Measurements from ENCODE around the gene MNX1.

Gene MNX1

GRCh38 chr7:156998988-156999957, 11.2 kb downstream of the MNX1 start:
- H3K4me3 ChIP-seq (ENCODE audit: low read depth, low read length) = no peak overlapping the region
- H3K27me3 ChIP-seq = peaks cover 72% of the 10 kb centered on the region
- TF ChIP-seq CTCF (IDR thresholded peaks at IDR 0.05; ENCODE audit: low read depth, low read length) = no peak
- peaks cover 8% of the 10 kb centered on the region; the same call in 1 of the 2 replicates for H3K4me1 ChIP-seq
- no peak for DNase-seq
- H3K9me3 ChIP-seq = no peaks in the 10 kb centered on the region
- no peaks in the 10 kb centered on the region for H3K36me3 ChIP-seq

- H3K36me3 ChIP-seq = no peaks in the 10 kb centered on the region
- peaks cover 36% of the 10 kb centered on the region for H3K27me3 ChIP-seq
- no peak overlapping the region for H3K4me3 ChIP-seq (ENCODE audit: low read depth, low read length)
- DNase-seq = no peak
- no peak for TF ChIP-seq CTCF (IDR thresholded peaks at IDR 0.05; ENCODE audit: low read depth, low read length)
- H3K9me3 ChIP-seq = no peaks in the 10 kb centered on the region
- H3K4me1 ChIP-seq = no peaks in the 10 kb centered on the region
Measured at GRCh38 chr7:156994417-156994816, 16.0 kb downstream of the MNX1 start.

GRCh38 chr7:156993925-156994235, 16.6 kb downstream of the MNX1 start:
- no peaks in the 10 kb centered on the region for H3K36me3 ChIP-seq
- no peaks in the 10 kb centered on the region for H3K4me1 ChIP-seq
- no peak for DNase-seq
- no peak overlapping the region for H3K4me3 ChIP-seq (ENCODE audit: low read depth, low read length)
- no peaks in the 10 kb centered on the region for H3K9me3 ChIP-seq
- peaks cover 31% of the 10 kb centered on the region for H3K27me3 ChIP-seq
- TF ChIP-seq CTCF (IDR thresholded peaks at IDR 0.05; ENCODE audit: low read depth, low read length) = no peak

GRCh38 chr7:156993021-156993924, 17.2 kb downstream of the MNX1 start:
- Histone ChIP-seq H3K9me3 (no peaks in the 10 kb centered on the region), H3K4me1 (no peaks in the 10 kb centered on the region), H3K36me3 (no peaks in the 10 kb centered on the region), H3K4me3 (ENCODE audit: low read depth, low read length) (no peak overlapping the region), H3K27me3 (peaks cover 27% of the 10 kb centered on the region)
- TF ChIP-seq CTCF (IDR thresholded peaks at IDR 0.05; ENCODE audit: low read depth, low read length) = no peak
- DNase-seq = no peak

GRCh38 chr7:156989766-156990535, 20.5 kb downstream of the MNX1 start:
- Histone ChIP-seq H3K27me3 (peaks cover 15% of the 10 kb centered on the region), H3K4me3 (ENCODE audit: low read depth, low read length) (no peak overlapping the region), H3K9me3 (no peaks in the 10 kb centered on the region), H3K36me3 (no peaks in the 10 kb centered on the region), H3K4me1 (no peaks in the 10 kb centered on the region)
- no peak for TF ChIP-seq CTCF (IDR thresholded peaks at IDR 0.05; ENCODE audit: low read depth, low read length)
- DNase-seq = no peak
